HepG2 (cell line): ENCODE data around the gene EIF4ENIF1.

ENCODE experiments used
- ASH2L ChIP-seq: fragments of 300-600, 200-600 bp; sonication (generic); IDR thresholded peaks from 2 replicates; pipeline ENCODE4 v1.7.0; 2017; ENCODE audit warnings: low read depth, mild to moderate bottlenecking, moderate library complexity, mixed read lengths, low read length; ENCODE audit not compliant: insufficient read length
- CREBL2 ChIP-seq: sonication (generic); formaldehyde crosslinking; IDR thresholded peaks from 2 replicates; pipeline ENCODE4 v1.8.1; 2023; ENCODE audit warnings: missing genetic modification reagents, mild to moderate bottlenecking, borderline replicate concordance
- CTCF ChIP-seq: sonication (generic); formaldehyde crosslinking; IDR thresholded peaks from 2 replicates; pipeline ENCODE4 v1.5.0; 2020; ENCODE audit warnings: mild to moderate bottlenecking, missing genetic modification reagents, moderate library complexity
- DMAP1 ChIP-seq: IDR thresholded peaks from 2 replicates; pipeline ENCODE4 v1.6.1; 2016
- NR2C2 ChIP-seq: sonication (generic); formaldehyde crosslinking; IDR thresholded peaks from 2 replicates; pipeline ENCODE4 v1.4.0; 2020; ENCODE audit warnings: missing genetic modification reagents, mild to moderate bottlenecking, moderate library complexity, borderline replicate concordance
- POLR2AphosphoS5 ChIP-seq: IDR thresholded peaks from 2 replicates; pipeline ENCODE4 v1.6.1; 2012; ENCODE audit warnings: low read depth, low read length
- SNAI1 ChIP-seq: sonication (generic); formaldehyde crosslinking; IDR thresholded peaks from 2 replicates; pipeline ENCODE4 v1.5.0; 2020; ENCODE audit warnings: mild to moderate bottlenecking, missing genetic modification reagents, borderline replicate concordance
- ZNF12 ChIP-seq: sonication (generic); formaldehyde crosslinking; IDR thresholded peaks from 2 replicates; pipeline ENCODE4 v1.5.0; 2020; ENCODE audit warnings: missing genetic modification reagents
- ZNF34 ChIP-seq: sonication (generic); formaldehyde crosslinking; IDR thresholded peaks from 2 replicates; pipeline ENCODE4 v1.4.0; 2020; ENCODE audit warnings: mild to moderate bottlenecking, missing genetic modification reagents, borderline replicate concordance

DNA sequence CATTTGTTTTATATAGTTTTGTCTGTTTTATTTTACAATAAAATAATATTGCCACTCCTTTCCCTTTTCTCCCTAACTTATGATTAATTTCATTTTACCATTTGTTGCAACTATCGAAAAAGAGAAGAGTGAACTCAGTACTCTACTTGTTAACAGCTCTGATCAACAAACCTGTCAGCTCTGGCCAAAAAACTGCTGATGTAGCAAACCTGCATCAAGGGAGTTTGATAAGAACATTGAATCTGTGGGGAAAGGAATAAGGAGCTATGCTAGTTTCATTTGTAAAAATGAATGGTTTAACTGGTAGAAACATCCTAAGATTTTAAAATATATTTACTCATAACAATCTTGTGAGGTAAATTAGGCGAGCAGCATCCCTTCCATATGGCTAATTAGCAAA lies 42.9 kb downstream of the EIF4ENIF1 start:
- TF ChIP-seq POLR2AphosphoS5 (no peak), CREBL2 (CRISPR knock-in tag) (no peak), ASH2L (no peak), SNAI1 (CRISPR knock-in tag) (no peak), ZNF12 (CRISPR knock-in tag) (no peak), NR2C2 (CRISPR knock-in tag) (no peak), ZNF34 (CRISPR knock-in tag) (no peak), DMAP1 (CRISPR knock-in tag) (no peak), CTCF (CRISPR knock-in tag) (no peak)
